Measurements from ENCODE around the gene KCNIP4.
"Not testable (repeated sequence)": the region's sequence is repeated elsewhere in the genome, so short reads cannot be mapped to it uniquely, and the experiment has no call there.

Gene KCNIP4

DNA sequence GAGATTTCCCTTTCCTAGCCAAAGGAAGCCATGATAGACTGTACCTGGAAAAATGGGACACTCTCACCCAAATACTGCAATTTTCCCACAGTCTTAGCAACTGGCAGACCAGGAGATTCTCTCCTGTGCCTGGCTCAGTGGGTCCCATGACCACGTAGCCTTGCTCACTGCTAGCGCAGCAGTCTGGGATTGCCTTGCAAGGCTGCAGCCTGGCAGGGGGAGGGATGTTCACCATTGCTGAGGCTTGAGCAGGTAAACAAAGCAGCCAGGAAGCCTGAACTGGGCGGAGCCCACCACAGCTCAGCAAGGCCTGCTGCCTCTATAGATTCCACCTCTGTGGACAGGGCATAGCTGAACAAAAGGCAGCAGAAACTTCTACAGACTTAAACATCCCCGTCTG is 596.2 kb downstream of the KCNIP4 start:
- not testable (repeated sequence) for DNase-seq (ENCODE audit: low read depth)

DNA sequence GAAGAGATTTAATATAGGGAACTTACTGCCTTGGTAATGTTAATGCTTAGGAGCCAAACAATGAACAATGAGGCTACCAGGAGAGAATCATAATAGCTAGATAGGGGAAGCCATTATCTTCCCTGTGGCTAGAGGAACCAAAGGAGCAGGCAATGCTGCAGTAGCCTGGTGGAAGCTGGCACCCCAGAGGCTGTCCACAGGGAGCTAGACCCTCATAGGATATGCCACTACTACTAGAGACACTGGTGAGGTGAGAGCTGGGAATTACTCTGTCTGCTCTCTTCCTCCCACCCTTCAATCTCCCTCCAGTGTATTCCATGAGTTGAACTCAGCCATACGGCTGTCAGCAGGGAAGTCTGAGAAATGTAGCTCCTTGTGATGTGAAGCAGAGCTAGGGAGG is 601.4 kb downstream of the KCNIP4 start:
- DNase-seq (ENCODE audit: low read depth) = no peak

DNA sequence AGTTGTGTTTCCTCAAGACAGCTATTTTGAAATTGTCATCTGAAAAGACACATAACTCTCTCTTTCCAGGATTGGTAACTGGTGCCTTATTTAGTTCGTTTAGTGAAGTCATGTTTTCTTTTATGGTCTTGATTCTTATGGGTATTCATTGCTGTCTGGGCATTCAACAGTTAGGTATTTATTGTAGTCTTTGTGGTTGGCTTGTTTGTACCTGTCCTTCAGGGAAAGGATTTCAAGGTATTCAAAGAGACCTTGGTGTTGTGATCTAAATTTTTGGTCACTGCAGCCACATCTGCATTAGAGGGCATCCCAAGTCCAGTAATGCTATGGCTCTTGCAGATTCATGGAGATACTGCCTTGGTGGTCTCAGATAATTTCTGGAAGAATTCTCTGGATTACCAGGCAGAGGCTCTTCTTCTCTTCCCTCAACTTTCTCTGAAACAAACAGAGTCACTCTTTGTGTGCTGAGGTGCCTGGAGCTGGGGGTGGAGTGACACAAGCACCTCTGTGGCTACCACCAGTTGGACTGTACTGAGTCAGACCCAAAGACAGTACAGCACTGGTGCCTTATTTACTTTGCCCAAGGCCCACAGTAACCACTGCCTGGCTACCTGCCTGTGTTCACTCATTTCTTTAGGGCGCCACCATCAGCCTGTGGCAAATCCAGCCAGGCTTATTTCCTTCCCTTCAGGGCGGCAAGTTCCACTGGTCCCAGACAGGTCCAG is 620.4 kb downstream of the KCNIP4 start:
- DNase-seq (ENCODE audit: low read depth) = no peak

DNA sequence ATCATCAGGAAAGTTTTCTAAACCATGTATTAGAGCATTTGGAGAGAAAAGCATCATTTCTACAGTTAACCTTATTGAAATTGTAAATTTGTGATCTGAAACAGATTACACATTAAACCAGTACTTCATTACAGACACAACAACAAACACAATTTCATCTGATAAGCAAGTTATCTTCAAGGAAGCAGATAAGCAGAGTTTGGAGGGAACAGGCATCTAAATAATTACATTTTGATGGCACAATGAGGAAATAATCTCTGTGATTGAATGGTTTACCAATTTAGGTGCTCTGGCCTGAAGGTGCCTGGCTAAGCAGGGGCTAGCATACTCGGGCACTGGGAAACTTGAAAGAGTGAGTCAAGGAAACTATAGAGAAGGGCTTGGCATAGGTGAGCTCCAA is 628.5 kb downstream of the KCNIP4 start:
- no peak for DNase-seq (ENCODE audit: low read depth)

DNA sequence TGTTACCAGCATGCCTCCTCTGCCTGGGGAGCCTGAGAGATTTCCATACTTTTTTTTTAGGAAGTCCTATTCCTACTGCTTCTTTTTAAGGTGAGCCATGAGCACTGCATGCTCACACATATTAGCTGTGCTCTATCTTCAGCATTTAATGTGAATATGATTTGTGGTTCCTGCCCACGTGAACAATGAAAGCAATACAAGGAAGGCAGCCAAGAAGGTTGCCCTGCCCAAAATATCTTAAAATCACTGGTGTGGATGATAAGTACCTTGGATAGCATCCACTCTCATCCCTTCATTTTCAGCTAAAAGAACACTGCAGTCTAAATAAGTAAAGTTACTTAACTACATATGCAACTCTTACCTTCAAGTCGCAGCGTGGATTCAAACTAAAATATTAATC is 640.9 kb downstream of the KCNIP4 start:
- DNase-seq (ENCODE audit: low read depth) = no peak

DNA sequence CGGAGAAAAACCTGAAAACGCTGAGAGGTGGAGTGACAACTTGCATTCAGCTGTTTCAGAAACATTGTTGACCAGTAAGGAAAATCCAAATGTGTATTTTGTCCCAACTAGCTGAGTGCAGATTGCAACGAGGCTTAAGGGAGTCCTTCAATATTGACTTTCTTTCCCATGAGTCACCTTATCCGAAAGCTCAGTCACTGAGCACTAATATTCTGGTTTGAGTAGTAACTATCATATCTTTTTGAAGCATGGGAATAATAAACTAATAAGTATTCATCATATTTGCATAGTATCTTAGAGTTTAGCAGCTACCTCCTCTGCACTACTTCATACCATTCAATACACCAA is 644.1 kb downstream of the KCNIP4 start:
- no peak for DNase-seq (ENCODE audit: low read depth)

DNA sequence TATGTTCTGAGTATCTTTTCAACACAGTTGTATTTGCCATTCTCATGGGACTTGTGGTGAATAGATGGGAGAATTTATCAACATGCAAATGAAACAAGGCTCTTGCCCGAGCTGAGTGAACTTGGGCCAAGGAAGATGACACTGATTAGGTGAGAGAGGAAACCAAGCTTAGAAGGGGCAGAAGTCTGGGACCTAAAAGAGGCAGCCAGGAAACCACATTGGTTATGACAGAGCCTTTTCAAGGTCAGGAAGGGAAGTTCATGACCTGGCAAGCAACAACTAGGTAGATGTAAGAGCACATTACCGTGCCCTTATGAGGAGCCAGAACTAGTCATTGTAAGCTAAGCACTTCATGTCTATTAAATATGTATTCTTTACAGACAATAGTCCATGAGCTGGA is 658.0 kb downstream of the KCNIP4 start:
- DNase-seq (ENCODE audit: low read depth) = no peak

DNA sequence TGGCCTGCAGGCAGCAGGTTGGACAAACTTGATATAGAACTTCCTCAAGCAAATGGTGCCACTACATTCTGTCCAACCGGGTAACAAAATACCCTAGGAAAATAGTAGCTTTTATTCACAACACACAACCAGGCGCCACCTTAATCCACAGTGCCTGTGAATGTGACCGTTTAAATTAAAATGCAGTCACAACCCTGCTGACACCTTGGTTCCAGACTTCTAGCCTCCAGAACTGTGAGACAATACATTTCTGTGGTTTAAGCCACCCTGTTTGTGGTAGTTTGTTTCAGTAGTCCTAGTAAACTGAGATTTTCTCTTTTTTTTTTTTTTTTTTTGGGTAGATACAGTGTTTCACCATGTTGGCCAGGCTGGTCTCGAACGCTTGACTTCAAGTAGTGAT is 672.5 kb downstream of the KCNIP4 start:
- no peak for DNase-seq (ENCODE audit: low read depth)

DNA sequence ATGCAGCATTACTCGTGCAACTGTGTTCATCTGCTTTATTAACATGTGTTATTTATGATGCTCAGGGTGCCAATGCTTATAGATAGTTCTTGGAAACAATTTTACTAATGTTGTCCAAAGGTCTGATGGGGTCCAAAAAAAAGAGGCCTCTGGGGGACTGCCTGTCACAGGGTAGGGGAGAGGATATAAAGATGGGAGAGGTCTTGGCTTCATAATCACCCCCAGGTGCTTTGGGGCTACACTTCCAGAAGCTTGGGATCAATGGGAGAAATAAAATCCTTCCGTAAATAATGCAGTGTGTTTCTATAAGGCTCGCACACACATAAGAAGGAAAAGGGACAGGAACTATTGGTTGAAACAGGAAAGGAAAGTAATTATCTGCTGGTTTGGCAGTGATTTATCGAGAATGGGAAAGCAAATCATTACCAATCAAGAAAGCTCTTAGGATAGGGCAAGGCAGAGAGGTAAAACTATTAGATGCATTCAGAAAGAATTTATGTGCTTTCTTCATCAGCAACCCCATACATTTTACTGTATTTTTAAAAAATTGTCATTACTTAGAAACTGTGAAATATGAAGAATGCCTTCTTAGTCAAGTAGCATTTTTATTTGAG is 677.0 kb downstream of the KCNIP4 start:
- no peak for DNase-seq (ENCODE audit: low read depth)

DNA sequence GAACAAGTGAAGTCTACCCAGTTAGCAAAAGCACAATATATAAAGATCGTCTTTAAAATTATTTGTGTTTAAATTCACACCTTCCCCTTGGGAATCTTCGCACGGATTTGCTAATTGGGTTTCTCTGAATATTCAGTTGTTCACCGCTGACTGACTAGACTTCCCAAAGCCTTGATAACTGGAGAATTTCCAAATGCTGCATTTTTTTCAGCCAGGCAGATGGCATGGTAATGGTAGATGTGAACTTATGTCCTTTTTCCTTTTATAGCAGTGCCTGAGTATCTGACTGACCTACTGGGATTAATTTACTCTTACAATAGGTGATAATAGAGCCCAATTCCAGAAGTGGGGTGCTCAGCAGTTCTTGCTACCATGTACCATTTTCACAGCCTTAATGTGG is 700.2 kb downstream of the KCNIP4 start:
- no peak for DNase-seq (ENCODE audit: low read depth)

DNA sequence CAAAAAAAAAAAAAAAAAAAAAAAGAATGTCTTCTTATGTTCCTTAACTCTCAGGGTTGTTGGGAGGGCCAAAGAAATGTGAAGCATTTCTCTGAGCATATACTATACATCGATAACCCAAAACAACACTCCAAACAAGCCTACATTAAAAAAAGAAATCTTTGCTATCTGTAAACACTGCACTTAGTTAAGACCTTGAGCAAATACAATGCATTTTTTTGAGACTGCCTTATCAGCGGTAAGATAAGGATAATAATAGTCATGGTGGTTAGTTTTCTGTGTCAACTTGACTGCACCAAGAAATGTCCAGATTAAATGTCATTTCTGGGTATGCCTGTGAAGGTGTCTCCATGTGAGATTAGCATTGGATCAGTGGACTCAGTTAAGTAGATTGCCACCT is 706.4 kb downstream of the KCNIP4 start:
- no peak for DNase-seq (ENCODE audit: low read depth)

DNA sequence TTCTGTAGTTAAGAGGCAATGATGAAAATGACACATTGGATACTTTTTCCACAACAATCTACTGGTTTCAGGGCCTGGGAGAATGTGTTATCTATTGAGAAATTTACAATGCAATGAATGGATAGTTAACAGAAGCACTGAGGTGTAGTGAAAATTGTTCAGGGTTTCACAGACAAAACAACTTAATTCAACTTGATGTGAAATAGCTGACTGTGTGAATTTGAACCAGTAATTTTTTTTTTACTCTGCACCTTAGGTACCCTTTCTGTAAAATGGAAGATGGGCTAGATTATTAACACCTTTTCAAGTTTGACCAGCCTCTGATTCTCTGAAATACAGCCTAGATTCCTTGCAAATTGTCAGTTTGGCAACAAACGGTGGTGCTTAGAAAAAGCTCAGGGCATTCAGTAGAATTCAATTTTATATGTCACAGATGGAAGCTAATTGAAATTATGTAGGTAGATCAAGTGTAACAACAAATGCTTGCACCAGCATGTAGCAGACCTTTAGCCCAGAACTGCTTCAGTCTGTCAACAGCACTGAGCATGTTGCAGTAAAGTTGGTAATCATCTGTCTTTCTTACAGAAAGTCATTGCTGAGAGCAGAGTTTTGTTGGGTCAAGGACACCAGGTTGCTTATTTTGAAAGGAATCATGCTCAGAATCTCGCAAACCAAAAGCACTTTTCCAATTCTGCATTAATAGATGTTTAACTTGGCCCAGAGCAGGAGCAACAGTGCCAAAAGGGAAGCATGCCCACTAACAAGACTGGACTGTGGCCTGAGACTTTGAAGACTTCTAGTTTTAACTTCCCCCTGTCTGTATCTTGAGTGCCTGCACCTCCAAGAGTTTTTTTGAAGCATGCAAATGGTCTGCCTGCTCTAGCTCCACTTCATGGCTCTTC is 721.7 kb downstream of the KCNIP4 start:
- no peak for DNase-seq (ENCODE audit: low read depth)

DNA sequence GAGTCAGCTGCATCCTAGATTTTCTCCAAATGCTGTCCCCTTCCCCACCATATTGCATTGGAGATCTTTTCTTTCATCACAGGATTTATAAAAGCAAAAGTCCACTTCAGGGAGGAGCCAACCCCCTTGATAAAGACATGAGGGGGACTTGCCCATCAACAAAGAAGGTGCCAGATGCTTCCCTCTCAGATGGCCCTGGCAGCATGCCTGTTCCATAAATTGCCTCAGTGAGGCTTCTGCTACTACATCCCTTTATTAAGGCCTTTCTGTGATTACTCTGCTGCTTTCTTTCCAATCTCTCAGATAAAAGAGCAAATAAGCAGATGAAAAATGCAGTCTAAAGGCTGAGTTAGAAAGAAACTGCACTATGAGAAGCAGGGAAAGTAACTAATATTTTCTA is 736.7 kb downstream of the KCNIP4 start:
- no peak for DNase-seq (ENCODE audit: low read depth)

DNA sequence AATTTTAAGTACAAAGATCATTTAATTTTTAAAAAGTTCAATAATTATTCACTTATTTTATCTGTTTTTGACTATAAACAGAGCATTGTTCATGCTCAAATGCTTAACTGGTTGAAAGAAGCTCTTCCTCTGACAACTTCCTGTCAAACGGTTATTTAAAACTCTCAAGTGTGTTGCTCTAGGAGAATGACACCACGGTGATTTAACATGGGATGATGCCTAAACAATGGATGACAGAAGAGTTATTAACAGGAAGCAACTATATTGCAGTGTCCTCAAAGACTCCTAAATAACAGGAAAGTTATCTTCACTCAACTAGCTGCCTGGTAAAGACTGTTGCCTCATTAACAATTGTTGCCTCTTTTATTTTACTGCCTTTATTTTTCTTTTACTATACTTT is 738.7 kb downstream of the KCNIP4 start:
- DNase-seq (ENCODE audit: low read depth) = no peak

DNA sequence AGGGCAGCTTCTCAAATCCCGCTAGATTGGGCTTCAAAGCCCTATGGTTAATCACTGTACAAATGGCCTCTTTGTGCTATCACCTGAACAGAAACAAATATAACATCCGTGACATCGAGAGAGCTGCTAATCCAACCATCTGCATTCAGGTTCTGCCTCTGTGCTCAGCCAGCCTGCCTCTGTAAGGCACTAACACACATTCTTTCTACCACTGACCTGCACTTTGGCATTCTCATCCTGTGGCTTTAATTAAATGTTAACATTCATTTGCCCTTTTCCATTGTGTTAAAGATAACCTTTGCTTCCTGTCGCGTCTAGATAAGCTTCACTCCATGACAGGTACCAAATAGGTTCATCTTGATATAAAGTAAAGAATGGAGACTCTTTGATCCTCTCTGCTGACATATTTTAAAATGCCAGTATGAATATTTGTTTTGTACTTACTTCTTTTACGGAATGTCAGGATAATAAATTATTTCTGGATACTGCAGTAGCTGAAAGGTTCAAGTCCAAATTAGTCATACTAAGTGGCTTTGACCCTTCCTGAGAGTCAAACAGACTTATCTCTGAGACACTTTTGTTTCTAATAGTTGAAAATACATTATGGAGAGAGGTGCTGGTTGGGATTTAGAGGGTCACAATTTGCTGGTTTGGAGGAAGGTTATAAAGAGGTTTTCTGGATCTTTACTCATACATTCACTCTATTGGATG is 742.6 kb downstream of the KCNIP4 start:
- no peak for DNase-seq (ENCODE audit: low read depth)

DNA sequence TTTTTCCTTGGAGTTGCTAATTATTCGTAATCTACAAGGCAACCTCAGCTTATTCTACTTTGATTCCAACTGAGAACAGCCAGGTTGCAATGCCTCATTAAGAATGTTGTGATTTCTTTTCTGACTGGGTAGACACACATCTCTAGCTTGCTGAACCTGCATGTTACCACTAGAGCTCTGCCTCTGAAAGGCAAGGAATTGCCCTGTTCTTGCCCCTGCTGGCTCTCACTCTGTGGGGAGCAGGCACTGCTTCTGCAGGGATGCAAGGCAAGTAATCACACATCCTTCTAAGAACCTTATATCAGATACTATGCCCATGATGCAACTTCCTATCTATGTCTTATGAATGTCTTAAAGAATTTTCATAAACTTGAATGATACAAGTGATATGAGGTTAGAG is 745.2 kb downstream of the KCNIP4 start:
- no peak for DNase-seq (ENCODE audit: low read depth)

DNA sequence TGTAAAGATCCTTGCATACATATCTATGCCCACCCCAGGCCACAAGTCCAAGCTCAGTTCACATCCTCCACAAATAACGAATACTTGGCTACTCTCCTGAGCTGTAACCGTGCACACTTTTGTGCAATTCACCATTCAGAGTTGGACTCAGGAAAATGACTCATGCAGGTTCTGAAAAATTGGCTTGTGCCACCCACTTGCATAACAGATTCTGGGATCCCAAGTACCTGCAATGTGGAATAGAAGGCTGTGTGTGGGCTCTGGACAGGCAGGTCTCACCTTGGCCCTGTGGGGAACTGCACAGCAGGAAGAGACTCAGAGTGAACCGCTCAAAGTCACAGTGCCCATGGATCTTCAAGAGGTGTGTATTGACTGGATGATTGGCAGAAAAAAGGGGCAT is 745.6 kb downstream of the KCNIP4 start:
- DNase-seq (ENCODE audit: low read depth) = no peak

DNA sequence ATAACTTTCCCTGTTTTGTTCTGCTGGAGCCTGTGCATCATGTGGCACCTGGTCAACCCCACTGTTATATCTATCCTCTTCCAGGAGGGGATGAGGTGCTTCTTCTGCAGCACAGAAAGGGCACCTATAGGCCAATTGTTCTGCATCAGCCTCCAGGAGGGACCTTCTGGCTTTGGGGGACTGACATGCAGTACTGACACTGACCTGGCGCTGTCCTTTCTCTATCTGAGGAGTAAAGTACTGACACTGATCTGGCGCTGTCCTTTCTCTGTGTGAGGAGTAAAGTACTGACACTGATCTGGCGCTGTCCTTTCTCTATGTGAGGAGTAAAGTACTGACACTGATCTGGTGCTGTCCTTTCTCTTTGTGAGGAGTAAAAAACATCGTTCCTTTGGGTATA is 749.9 kb downstream of the KCNIP4 start:
- DNase-seq (ENCODE audit: low read depth) = no peak

DNA sequence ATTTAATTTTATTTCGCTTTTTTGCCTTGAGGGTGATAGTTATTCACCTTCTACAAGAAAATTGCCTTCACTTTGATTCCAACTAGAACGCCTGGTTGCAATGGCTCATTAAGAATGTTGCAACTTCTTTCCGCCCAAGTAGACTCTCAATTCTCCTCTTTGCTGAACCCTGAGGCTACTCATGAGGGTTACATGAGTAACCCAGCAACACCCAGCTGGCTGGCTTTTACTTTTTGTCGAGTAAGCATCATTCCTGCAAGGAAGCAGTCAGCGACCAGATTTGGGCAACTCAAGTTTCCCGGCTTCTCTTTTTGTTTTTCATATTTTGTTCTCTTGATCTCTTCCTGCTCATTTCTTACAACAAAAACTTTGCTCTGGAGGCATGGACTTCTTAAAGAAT is 752.9 kb downstream of the KCNIP4 start:
- no peak for DNase-seq (ENCODE audit: low read depth)

DNA sequence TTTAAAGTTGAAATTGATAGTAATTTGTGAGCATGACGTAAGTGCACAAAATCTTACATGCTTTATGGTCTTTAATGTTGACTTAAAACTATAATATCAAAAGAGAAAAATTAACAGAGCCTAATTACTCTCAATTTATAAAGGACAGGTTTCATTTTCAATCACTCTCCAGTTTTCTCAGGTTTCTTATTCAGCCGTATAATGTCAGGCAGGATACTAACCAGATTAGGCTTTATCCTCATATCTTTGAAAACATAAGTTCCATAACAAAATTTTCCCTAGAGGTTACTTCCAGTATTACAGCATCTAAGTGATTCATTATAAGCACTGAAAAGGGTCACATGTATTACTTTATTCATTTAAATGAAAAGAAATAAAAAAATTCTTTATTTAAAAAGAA is 756.2 kb downstream of the KCNIP4 start:
- no peak for DNase-seq (ENCODE audit: low read depth)

DNA sequence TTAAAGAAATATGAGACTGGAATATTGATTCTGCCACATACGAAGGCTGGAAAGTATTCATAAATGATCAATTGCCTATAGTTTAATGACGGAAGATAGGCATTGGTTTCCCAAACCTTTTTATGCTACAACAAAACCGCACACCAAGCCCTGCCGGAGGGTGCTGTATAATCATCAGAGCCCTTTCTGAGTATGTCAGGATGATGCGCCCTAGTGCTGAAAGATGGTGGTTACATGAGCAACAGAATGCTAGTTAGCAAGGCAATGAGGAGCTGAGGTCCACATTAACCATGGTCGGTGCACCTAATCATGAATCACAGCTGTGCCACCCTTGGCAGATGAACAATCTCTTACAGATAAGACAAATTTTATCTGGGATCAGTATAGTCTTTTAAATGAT is 757.3 kb downstream of the KCNIP4 start:
- no peak for DNase-seq (ENCODE audit: low read depth)

DNA sequence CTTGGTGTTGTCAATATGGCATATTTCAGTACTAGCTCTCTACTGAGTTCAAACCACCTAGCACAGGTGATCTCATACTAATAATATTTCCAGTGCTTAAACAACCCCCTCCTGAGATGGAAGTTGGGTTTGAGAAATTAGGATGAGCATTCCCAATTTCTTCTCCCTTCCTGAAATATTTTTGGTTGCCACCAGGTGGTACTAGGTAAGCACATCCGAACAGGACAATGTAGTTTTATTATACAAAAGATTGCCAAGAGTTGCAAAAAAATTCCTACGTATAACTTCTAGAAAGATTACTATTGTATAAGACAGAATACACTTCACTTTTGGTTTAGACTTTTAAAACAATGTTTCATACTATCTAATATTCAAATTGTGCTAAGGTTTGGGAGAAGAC is 763.8 kb downstream of the KCNIP4 start:
- no peak for DNase-seq (ENCODE audit: low read depth)

DNA sequence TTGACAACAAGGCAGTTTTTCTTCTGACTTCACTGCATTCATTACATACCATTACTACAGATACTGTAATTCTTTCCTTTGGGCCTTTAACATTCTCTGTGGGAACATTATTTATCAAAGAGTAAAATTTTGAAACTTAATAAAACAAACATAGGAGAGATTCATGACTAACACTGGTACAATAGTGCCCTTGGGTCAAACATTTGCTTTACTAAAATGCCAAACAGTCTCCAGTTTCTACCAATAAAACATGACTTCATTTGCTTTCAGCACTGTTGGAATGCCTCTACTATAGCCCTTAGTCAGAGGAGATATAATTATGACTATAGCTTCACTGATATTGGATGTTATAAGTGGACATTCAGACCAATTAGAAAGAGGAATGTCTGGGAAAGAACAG is 766.9 kb downstream of the KCNIP4 start:
- no peak for DNase-seq (ENCODE audit: low read depth)

All from stimulated activated CD8-positive, alpha-beta memory T cell treated with anti-CD3 and anti-CD28 coated beads, Interleukin-4, amount 100 ng/mL, for 24 hours (primary cell).